Measurements from ENCODE around the gene LAD1.

LAD1 gene

DNA sequence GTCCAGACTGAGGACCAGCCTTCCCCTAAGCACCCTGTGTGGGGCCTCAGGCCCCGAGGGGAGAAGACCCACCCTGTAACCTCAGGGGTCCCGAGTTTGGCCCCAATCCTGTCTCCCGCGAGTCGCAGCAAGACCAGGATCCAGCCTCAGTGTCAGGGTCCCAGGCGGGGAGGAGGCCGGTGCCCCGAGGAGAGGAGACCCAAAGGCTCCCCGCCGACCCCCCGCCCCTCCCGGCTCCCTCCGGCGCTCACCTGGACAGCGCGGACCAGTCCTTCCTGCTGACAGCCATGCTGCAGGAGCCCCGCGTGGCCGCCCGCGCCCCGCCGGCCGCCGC, at the start of gene LAD1:
Gene LAD1 (minus strand): TSS at position 307 of the 334 bp plus-strand sequence. CDS start 18 bp downstream, at position 289.
- no peak for DNase-seq

GRCh38 chr1:201447903-201448871, 49.1 kb upstream of the LAD1 start:
- peak; percentile 6 for DNase-seq

DNA sequence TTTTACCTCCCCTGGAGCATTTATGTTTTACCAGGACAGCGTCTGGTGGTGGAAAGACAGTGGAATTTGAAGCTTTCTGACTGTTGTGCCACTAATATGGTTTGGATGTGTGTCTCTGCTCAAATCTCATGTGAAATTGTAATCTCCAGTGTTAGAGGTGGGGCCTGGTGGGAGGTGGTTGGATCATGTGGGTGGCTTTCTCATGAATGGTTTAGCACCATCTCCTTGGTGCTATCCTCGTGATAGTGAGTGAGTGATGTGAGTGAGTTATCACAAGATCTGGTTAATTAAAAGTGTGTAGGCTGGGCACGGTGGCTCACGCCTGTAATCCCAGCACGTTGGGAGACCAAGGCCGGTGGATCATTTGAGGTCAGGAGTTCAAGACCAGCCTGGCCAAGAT, 46.2 kb upstream of the LAD1 start:
- DNase-seq = no peak

GRCh38 chr1:201444792-201445191, 45.7 kb upstream of the LAD1 start:
- DNase-seq = no peak

GRCh38 chr1:201443747-201444146, 44.6 kb upstream of the LAD1 start:
- DNase-seq = no peak

GRCh38 chr1:201436969-201437368, 37.8 kb upstream of the LAD1 start:
- DNase-seq = no peak

GRCh38 chr1:201436393-201436792, 37.3 kb upstream of the LAD1 start:
- DNase-seq = peak; percentile 16

DNA sequence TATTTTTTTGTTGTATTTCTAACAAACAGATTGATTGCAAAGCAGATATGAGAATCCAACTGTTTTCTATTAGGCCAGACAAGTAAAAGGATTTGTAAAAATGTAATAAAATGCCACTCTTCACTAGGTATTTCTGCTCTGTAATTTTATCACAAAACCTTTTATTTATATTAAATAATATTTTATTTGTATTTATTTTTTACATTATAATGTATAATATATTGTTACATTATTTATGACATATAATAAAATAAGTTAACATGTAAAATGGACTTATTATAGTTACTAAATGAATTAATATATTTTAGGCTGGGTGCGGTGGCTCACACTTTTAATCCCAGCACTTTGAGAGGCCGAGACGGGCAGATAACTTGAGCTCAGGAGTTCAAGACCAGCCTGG, 35.1 kb upstream of the LAD1 start:
- no peak for DNase-seq

DNA sequence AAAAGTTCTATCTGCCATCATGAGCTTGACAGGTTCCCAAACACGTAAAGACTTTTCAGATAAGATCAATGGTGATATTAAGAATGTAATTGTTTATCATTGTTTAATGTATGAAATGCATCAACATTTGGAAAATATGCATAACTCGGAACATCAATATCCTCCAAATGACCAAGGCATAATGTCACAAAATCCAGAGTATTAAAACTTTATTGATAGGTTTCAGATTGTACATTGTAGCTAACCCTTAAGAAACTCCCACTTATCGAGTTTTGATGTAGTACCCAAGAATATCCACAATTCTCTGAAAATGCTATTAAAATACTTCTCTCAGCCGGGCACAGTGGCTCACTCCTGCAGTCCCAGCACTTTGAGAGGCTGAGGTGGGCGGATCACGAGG, 34.5 kb upstream of the LAD1 start:
- no peak for DNase-seq

GRCh38 chr1:201430776-201431175, 31.7 kb upstream of the LAD1 start:
- no peak for DNase-seq

DNA sequence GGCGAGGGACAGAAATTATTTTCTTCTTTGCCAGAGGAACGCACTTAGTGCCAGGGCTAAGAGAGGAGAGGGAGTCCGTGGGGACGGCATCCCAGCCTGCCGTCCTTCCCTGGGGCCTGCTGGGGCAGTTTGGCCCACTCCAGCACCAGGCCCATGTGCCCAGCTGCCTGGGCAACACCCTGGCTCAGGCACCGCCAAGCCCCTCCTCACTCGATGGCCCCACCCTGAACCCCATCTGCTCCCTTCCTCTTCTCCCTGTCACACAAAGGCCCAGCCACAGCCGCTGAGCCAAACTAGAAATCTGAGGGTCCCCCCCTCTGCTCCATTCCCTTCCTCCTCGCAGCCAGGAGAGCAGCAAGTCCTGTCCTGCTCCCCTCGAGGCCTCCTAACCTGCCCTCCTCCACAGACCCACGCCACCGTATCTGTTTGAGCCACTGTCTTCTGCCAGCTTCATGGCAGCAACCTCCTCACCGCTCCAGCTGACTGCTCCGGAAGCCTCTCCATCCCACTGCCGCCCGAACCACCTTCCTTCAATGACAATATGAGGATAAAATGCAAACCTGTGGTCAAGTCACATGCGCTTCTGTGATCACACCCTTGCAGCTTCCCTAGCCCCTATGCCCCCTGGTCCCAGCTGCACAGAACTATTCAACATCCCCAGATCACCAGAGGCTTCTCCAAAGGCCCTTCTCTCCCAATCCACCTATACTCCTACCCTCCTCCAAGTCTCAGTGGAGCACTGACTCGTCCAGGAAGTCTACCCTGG, 30.8 kb upstream of the LAD1 start:
- no peak for DNase-seq

DNA sequence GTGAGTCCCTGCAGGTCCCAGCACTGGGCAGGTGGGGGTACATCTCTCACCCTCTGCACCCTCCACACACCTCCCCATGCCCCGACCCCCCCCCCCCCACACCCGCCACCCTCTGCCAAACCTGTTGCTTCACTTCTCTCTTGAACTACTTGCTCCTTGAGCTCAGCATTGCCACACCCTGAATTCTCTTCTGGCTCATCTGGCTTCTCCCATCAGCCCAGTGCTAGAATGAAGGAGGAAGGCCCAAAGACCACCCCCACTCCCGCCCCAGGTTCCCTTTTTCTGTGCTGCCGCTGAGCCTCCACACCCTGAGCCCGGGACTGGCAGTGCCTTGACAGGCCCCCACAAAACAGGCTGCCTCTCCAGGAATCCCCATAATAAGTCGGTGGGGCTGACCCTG, 28.8 kb upstream of the LAD1 start:
- DNase-seq = no peak

DNA sequence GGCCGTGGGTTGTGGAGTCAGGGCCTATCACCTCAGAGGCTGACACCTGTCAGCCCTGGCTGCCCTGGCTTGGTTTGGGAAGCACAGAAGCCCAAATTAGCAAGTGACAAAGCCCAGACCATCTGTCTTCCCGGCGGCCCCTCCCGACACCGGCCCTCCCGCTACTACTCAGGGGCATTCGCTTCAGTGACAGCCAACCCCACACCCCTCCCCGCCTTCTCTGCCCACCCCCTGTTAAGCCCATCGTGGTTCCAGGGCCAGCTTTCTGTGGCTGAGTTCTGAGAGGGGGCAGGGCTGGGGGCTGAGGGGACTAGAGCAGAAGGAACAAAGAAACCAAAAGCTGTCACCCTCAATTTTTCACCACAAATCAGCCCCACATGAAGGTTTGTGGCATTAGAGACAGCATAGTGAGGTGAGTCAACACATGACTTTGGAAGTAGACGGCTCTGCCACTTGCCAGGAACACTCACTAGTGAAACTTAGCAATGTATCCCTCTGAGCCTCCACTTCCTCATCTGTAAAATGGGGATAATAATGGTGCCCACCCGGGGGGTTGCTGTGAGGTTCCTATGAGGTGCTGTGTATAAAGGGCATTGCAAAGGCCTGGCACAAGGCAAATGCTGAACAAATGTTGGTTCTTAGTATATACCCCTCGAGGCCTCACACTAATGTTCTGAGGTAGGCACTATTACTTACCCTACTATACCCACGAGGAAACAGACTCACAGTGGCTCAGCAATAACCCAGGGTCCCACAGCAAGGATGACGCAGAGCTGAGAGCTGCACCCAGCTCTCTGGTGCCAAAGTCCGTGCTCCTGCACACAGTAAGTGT, 27.6 kb upstream of the LAD1 start:
- no peak for DNase-seq

GRCh38 chr1:201424146-201424545, 25.0 kb upstream of the LAD1 start:
- DNase-seq = no peak

DNA sequence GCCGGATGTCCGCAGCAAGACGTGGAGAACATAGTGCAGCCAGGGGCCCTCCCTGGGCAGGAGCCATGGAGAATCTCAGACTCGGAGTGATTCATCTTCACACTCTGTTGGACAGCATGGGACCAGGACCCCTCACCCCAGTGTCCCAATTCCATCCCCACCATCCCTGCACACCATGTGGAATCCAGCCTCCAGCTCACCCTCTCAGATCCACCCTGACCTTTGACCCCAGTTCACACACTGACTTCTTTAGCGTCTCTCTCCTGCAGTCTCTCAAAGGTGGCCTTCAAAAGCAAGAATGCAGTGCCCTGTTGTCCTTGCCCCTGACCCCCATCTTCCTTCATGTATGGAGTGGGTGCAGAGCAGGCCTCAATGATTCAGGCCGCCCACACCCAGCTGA, 24.5 kb upstream of the LAD1 start:
- DNase-seq = no peak

DNA sequence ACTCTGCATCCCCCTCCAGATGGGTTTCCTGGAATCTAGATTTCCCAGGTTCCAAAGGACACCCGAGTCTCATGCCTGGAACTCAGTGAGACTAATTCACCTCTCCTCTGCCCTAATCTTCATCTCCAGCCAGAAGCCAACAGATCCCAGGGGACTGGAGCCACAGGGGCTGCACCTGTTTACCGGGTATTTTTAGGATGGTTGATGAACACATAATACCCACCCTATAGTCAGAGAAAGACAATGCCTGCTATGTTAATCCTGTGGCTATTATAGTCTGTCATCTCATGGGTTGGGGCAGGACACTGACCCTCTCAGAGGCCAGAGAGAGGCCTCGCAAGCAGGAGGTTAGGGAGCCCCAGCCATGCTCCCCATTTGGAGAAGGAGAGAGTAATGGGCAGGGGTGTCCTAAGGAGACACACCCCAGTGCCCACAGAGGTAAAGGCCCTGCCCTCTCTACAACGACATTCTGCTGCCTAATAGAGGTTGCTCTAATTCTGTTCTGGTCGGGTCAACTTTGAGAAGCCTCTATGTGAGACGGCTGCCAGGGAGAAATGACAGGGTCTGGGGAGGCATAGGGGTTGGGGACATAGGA, 23.4 kb upstream of the LAD1 start:
- DNase-seq = no peak

DNA sequence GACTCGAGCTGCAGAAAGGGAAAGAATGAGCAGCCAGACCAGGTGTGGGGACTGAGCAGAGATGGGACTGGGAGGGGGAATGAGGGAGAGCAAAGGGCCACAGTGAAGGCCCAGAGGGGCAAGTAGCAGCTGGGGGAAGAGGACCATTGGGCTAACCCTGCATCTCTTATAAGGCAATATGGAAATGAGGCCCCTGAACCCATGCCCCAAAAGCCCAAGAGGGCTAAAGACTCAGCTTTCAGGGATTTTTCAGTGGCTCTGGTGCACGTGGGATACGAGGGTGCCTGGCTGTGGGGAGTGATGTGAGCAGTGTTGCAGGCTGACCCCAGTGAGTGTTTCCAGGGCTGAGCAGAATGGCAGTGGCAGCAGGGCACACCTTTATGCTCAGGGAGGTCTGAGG, 22.9 kb upstream of the LAD1 start:
- no peak for DNase-seq

GRCh38 chr1:201421041-201421440, 21.9 kb upstream of the LAD1 start:
- DNase-seq = no peak

DNA sequence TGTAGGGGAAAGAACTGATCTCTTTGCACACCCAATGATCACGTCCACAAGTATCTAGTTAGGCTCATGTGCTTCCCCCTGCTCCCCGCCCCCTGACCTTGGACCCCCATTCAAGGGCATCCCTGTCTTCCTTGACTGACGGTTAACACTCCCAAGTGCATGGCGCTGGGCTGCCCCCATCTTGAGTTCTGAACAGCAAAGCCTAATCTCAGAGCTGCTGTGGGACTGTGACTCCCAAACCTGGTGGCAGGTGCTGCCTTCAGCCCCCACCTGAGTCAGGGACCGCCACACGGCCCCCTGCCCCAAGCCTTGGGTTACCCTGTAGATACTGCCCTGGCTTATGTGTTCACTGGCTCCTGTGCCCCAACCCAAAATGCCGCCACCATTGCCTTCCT, 21.5 kb upstream of the LAD1 start:
- no peak for DNase-seq

- DNase-seq = no peak
Measured at GRCh38 chr1:201419746-201420607, 20.9 kb upstream of the LAD1 start.

- DNase-seq = no peak
Measured at GRCh38 chr1:201419256-201419655, 20.1 kb upstream of the LAD1 start.

GRCh38 chr1:201418461-201418860, 19.3 kb upstream of the LAD1 start:
- DNase-seq = no peak

All from COR-L47 (cell line).